BLaER1 (cell line): Measurements from ENCODE around the gene CGB2.
"Not testable (repeated sequence)": the region's sequence is repeated elsewhere in the genome, so short reads cannot be mapped to it uniquely, and the experiment has no call there.

Source experiments
- H3K27ac ChIP-seq: shearing (Covaris generic); formaldehyde crosslinking; 2 replicates; pipeline ENCODE4 v1.8.1; 2022
- H3K27me3 ChIP-seq: shearing (Covaris generic); formaldehyde crosslinking; 2 replicates; pipeline ENCODE4 v1.8.1; 2022
- H3K36me3 ChIP-seq: shearing (Covaris generic); formaldehyde crosslinking; 2 replicates; pipeline ENCODE4 v1.8.1; 2022
- H3K4me1 ChIP-seq: shearing (Covaris generic); formaldehyde crosslinking; 2 replicates; pipeline ENCODE4 v1.8.1; 2022
- H3K4me2 ChIP-seq: shearing (Covaris generic); formaldehyde crosslinking; 2 replicates; pipeline ENCODE4 v1.8.1; 2022
- H3K4me3 ChIP-seq: shearing (Covaris generic); formaldehyde crosslinking; 2 replicates; pipeline ENCODE4 v1.8.1; 2022
- H3K9ac ChIP-seq: shearing (Covaris generic); formaldehyde crosslinking; 2 replicates; pipeline ENCODE4 v1.8.1; 2022
- H3K9me3 ChIP-seq: shearing (Covaris generic); formaldehyde crosslinking; 2 replicates; pipeline ENCODE4 v1.8.1; 2022
- H4K20me1 ChIP-seq: shearing (Covaris generic); formaldehyde crosslinking; 2 replicates; pipeline ENCODE4 v1.8.1; 2022
- Cebpa-rat ChIP-seq: shearing (Covaris generic); IDR thresholded peaks from 2 replicates; pipeline ENCODE4 v1.8.1; 2022

The CGB2 gene

DNA sequence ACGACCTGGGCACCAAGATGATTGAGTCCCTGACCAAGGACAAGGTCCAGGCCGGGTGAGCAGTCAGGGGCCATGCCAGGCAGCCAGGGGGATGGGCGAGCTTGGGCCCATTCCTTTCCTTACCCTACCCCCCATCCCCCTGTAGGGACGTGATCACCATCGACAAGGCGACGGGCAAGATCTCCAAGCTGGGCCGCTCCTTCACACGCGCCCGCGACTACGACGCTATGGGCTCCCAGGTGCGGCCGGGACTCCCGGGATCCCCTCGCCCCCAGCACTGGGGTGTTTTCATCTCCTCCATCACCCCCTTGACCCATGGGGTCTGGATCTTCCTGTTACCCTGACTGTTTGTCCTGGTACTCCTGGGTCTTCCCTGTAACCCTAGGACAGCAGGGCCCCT is 21.9 kb upstream of the CGB2 start:
- H3K4me1 ChIP-seq = no peaks in the 10 kb centered on the region
- H3K27me3 ChIP-seq = no peaks in the 10 kb centered on the region
- H3K4me3 ChIP-seq = no peak overlapping the region
- no peak overlapping the region for H3K4me2 ChIP-seq
- peaks cover 99% of the 10 kb centered on the region for H3K36me3 ChIP-seq
- no peak overlapping the region for H3K27ac ChIP-seq
- no peak for TF ChIP-seq Cebpa-rat
- H4K20me1 ChIP-seq = peaks cover 35% of the 10 kb centered on the region
- H3K9ac ChIP-seq = no peak overlapping the region
- H3K9me3 ChIP-seq = no peaks in the 10 kb centered on the region

DNA sequence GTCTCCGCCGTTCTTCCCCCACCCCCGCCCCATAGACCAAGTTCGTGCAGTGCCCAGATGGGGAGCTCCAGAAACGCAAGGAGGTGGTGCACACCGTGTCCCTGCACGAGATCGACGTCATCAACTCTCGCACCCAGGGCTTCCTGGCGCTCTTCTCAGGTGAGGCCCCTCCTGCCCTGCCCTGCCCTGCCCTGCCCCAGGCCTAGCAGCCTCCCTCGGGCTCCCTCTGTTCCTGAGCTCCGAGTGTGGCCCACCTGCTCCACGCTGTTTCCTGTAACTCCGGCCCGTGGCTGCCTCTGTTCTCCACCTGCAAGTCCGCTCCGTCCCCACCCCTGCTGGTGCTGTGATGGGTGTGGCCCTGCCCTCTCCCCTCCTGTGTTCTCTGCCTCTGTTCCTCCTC is 21.2 kb upstream of the CGB2 start:
- Histone ChIP-seq H3K27me3 (no peaks in the 10 kb centered on the region), H3K36me3 (peaks cover 99% of the 10 kb centered on the region), H3K4me3 (no peak overlapping the region), H3K4me2 (no peak overlapping the region), H3K9me3 (no peaks in the 10 kb centered on the region), H4K20me1 (peaks cover 35% of the 10 kb centered on the region), H3K4me1 (no peaks in the 10 kb centered on the region), H3K9ac (no peak overlapping the region), H3K27ac (no peak overlapping the region)
- no peak for TF ChIP-seq Cebpa-rat

DNA sequence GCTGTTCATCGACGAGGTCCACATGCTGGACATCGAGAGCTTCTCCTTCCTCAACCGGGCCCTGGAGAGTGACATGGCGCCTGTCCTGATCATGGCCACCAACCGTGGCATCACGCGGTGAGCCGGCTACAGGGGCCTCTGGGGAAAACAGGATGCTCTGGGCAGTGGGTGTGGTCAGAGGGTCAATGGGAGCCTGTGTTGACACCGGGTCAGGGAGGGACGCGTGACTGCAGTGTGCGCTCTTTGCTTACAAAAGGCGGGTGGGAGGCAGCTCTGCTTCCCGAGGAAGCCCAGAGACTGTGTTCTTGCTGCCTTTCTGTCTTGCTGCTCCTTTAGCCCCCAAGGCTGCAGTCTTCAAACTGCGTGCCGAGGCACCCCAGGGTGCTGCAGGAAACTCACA is 20.5 kb upstream of the CGB2 start:
- no peak overlapping the region for H3K4me2 ChIP-seq
- no peak overlapping the region for H3K27ac ChIP-seq
- H3K4me1 ChIP-seq = no peaks in the 10 kb centered on the region
- no peak overlapping the region for H3K9ac ChIP-seq
- H4K20me1 ChIP-seq = peaks cover 42% of the 10 kb centered on the region
- H3K27me3 ChIP-seq = no peaks in the 10 kb centered on the region
- no peaks in the 10 kb centered on the region for H3K9me3 ChIP-seq
- peaks cover 99% of the 10 kb centered on the region for H3K36me3 ChIP-seq
- no peak for TF ChIP-seq Cebpa-rat
- H3K4me3 ChIP-seq = no peak overlapping the region

DNA sequence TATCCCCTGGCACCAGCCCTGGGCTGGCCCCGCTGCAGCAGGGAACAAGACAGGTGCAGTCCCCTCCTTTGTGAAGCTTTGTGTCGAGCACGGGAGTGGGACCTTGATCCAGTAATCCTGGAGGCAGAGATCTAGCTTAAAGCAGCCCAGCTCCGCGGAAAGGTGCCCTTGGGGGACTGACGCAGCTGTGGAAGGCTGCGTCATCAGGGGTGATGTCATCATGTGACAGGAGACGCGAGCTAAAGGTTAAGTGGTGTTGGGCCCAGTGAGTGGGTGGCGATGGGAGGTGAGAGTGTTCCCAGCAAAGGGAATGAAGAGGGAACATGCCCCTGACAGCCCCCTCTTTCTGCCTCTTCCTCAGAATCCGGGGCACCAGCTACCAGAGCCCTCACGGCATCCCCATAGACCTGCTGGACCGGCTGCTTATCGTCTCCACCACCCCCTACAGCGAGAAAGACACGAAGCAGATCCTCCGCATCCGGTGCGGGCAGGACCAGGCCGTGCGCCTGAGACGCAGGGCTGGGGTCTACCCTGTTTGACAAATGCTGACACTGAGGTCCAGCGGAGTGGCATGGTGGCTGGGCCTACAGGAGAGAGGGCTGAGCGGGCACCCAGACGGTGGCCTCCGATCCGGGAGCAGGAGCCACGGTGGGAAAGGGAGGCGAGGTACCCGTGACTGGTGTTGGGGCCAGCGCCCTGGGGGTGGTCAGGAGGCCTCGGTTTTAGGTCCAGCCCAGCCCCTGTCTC is 17.4 kb upstream of the CGB2 start:
- Histone ChIP-seq H3K36me3 (peaks cover 79% of the 10 kb centered on the region), H3K9ac (no peak overlapping the region), H3K4me2 (no peak overlapping the region), H3K4me1 (peaks cover 21% of the 10 kb centered on the region), H3K27ac (no peak overlapping the region), H3K27me3 (peaks cover 24% of the 10 kb centered on the region), H3K4me3 (no peak overlapping the region), H3K9me3 (no peaks in the 10 kb centered on the region), H4K20me1 (peaks cover 65% of the 10 kb centered on the region)
- no peak for TF ChIP-seq Cebpa-rat

DNA sequence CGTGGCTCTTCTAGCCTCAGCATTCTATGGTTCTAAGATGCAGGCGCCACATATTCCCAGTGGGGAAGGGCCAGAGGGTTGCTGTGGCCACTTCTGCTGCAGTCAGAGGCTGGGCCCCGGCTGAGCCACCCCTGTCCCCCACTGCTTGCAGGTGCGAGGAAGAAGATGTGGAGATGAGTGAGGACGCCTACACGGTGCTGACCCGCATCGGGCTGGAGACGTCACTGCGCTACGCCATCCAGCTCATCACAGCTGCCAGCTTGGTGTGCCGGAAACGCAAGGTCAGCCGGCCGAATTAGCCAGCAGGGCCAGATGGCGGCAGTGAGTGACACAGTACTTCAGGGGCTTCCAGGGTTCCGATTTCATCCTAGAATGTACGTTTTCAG is 16.8 kb upstream of the CGB2 start:
- TF ChIP-seq Cebpa-rat = no peak
- no peak overlapping the region for H3K4me3 ChIP-seq
- H4K20me1 ChIP-seq = peaks cover 65% of the 10 kb centered on the region
- H3K27me3 ChIP-seq = peaks cover 30% of the 10 kb centered on the region
- H3K4me1 ChIP-seq = peaks cover 26% of the 10 kb centered on the region
- no peak overlapping the region for H3K27ac ChIP-seq
- no peak overlapping the region for H3K9ac ChIP-seq
- no peak overlapping the region for H3K4me2 ChIP-seq
- peaks cover 73% of the 10 kb centered on the region for H3K36me3 ChIP-seq
- no peaks in the 10 kb centered on the region for H3K9me3 ChIP-seq

DNA sequence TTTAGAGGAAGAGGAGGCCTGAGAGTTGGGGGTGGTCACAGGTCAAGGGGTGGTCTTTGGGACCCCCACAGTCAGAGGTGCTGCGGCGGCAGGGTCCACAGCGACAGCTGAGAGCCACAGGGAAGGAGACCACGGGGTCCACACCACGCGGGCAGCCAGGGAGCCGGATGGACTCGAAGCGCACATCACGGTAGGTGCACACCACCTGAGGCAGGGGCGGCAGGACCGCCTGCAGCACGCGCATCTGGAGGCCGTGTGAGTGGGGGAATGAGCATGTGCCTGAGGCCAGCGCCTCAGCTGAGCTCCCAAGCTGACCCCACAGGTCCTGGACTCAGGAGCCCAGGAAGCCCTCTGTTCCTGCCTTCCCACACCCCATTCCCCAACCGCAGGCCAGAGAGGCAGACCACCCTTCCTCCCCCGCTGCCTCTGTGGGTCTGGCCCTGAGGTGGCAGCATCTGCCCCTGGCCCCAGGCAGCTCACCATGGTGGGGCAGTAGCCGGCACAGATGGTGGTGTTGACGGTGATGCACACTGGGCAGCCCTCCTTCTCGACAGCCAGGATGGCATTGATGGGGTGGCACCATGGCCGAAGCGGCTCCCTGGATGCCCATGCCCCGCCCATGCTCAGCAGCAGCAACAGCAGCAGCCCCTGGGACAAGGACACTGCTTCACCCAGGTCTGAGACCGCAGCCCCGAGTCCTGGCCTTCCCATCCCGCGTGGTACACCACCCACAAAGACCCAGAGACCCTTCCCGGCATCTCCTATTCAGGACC is 15.4 kb upstream of the CGB2 start:
- Histone ChIP-seq H4K20me1 (peaks cover 64% of the 10 kb centered on the region), H3K4me1 (peaks cover 39% of the 10 kb centered on the region)

DNA sequence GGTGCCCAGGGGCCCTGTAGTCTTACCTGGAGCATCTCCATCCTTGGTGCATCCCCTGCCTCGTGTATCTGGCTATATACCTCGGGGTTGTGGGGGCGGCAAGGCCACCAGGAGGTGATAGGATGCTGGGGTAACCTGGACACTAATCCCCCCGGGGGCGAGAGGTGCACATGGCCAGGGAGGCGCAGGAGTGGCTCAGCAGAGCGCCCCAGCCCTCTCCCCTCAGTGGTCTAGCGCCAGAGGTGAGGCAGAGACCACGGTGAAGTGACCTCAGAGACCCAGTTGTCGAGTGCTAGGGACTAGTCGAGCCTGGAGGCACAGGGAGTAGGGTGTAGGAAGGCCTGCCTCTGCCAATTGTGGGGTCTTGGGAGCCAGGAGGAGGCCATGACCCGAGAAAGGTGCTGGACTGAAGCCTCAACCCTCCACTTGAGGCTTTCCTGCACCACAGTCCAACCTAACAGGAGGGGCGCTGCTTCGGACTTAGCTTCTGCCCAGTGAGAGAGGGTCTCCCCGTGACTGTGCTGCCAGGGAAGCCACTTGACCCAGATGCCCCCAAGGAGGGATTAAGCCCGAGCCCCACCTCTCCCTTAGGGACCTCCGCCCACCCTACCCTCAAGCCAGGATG is 14.5 kb upstream of the CGB2 start, which contains the start of gene LHB:
TSS of gene LHB (minus strand) at position 51 of the 625 bp plus-strand sequence. CDS start at position 41, 10 bp downstream.
- peak within 1 kb of the TSS; percentile 91 for H3K4me2 ChIP-seq
- peak within 1 kb of the TSS; percentile 61 for H3K4me3 ChIP-seq
- H3K9ac ChIP-seq = peak within 1 kb of the TSS; percentile 58
- H3K36me3 ChIP-seq = peaks cover 50% of the 10 kb centered on the region
- H3K4me1 ChIP-seq = peaks cover 44% of the 10 kb centered on the region
- H3K27ac ChIP-seq = no peak within 1 kb of the TSS
- peaks cover 55% of the 10 kb centered on the region for H4K20me1 ChIP-seq
- H3K27me3 ChIP-seq = peaks cover 42% of the 10 kb centered on the region
- TF ChIP-seq Cebpa-rat = no peak
- H3K9me3 ChIP-seq = no peaks in the 10 kb centered on the region

More for the DNA sequence above, 15.4 kb upstream of the CGB2 start:
- H3K4me2 ChIP-seq = no peak overlapping the region
- peaks cover 59% of the 10 kb centered on the region for H3K36me3 ChIP-seq
- no peak overlapping the region for H3K4me3 ChIP-seq
- H3K27ac ChIP-seq = no peak overlapping the region
- no peak overlapping the region for H3K9ac ChIP-seq
- H3K9me3 ChIP-seq = no peaks in the 10 kb centered on the region
- H3K27me3 ChIP-seq = peaks cover 42% of the 10 kb centered on the region
- TF ChIP-seq Cebpa-rat = no peak

DNA sequence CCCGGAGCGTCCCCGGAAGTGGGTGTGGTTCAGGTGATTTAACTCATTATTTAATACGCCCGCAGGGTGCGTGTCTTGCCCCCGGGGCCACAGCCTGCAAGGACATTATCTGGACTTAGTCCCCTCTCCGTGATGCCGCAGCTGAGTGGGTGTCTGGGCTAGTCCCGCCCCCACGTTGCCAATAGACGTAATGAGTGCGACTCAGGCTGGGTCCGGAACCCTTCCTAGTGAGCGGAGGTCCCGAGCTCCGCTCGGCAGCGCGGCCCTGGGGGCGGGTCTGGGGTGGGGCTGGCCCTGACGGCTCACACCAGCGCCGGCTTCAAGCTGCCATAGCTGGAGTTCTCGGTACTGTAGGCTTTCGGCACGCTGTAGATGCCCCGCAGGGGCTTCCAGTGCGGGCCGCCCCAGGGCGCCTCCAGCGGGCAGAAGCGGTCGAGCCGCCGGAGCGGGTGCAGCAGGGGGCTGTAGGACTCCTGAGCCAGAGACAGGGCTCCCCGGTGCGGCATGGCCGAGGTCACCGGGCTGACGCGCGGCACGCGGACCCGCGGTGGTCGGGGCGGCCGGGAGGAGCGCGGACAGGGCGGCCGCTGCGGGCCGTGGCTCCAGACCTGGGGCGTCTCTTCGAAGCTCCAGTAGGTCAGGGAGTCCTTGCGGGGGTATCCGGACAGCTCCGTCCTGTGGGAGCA is 13.9 kb upstream of the CGB2 start:
- H3K4me3 ChIP-seq = peak overlapping the region; percentile 61
- no peak for TF ChIP-seq Cebpa-rat
- peak overlapping the region; percentile 91 for H3K4me2 ChIP-seq
- peaks cover 50% of the 10 kb centered on the region for H4K20me1 ChIP-seq
- H3K27ac ChIP-seq = no peak overlapping the region
- peak overlapping the region; percentile 58 for H3K9ac ChIP-seq
- no peaks in the 10 kb centered on the region for H3K9me3 ChIP-seq
- peaks cover 44% of the 10 kb centered on the region for H3K4me1 ChIP-seq
- H3K36me3 ChIP-seq = peaks cover 43% of the 10 kb centered on the region
- H3K27me3 ChIP-seq = peaks cover 42% of the 10 kb centered on the region

DNA sequence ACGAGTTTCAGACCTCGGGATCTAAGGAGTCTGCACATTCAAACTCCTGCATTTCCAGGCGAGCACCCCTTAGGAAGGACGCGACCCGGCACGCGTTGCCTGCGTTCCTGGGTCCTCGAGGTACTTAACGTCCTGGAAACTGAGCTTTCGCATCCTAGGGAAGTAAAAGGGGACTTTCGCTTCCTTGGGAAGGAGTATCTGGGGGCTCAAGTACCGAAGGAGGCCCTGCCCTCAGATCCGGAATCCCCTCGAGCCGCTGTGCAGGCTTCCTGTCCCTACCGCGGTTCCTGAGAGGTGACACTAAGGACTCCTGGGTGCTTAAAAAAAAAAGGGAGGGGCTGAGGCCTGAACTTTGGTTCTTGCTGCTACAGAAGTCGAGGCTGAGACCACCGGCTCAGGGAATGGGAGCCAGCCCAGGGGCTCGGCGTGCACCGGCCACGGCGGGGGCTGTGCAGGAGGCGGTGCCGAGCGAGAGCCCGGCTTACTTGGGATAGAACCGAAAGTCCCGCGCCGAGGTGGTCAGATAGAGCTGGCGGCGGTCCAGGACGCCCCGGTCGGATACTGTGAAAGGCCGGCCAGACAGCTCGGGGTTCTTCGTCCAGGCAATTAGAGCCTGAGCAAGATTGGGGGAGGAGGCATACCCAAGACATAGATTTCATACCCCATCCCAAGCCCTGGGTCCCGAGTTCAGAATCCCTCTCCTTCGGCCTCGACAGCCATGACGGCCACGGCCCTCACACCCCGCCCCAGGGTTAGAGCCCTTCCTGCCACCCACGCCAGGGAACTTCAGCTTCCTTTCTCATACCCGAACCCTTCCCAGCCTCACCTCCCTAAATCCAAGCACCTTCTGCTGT is 13.1 kb upstream of the CGB2 start:
- H3K4me1 ChIP-seq = peaks cover 44% of the 10 kb centered on the region
- H3K27ac ChIP-seq, H3K9me3 ChIP-seq: not testable (repeated sequence)
- H3K27me3 ChIP-seq = peaks cover 42% of the 10 kb centered on the region
- peak overlapping the region; percentile 58 for H3K9ac ChIP-seq
- H3K36me3 ChIP-seq = peaks cover 35% of the 10 kb centered on the region
- H3K4me2 ChIP-seq = peak overlapping the region; percentile 91
- H3K4me3 ChIP-seq = peak overlapping the region; percentile 61
- H4K20me1 ChIP-seq = peaks cover 50% of the 10 kb centered on the region
